ENCODE results near the gene A3GALT2. TPM values are rescaled to one million over a fixed set of nuclear protein-coding genes. Genes with fewer than 3 reads are reported as not detected.

A3GALT2 gene
- total RNA-seq, 1 donor from 2014 or later: 0.35 TPM

- DNase-seq (ENCODE audit: extremely low spot score, unreplicated experiment): no peak
- no peaks in the 10 kb centered on the region for H3K27me3 Mint-ChIP-seq (ENCODE audit: unreplicated experiment)
- H3K4me3 Mint-ChIP-seq (ENCODE audit: unreplicated experiment): no peak overlapping the region
- no peak for TF ChIP-seq CTCF (IDR thresholded peaks at IDR 0.05)
- no peaks in the 10 kb centered on the region for H3K36me3 Mint-ChIP-seq (ENCODE audit: unreplicated experiment)
- H3K27ac Mint-ChIP-seq (ENCODE audit: unreplicated experiment): no peak overlapping the region
- peaks cover 13% of the 10 kb centered on the region for H3K4me1 Mint-ChIP-seq (ENCODE audit: unreplicated experiment)
- H3K9me3 Mint-ChIP-seq (ENCODE audit: unreplicated experiment): no peaks in the 10 kb centered on the region
Measured at GRCh38 chr1:33307494-33307864, 13.4 kb downstream of the A3GALT2 start.

- H3K36me3 Mint-ChIP-seq (ENCODE audit: unreplicated experiment): no peaks in the 10 kb centered on the region
- no peaks in the 10 kb centered on the region for H3K9me3 Mint-ChIP-seq (ENCODE audit: unreplicated experiment)
- no peak for DNase-seq (ENCODE audit: extremely low spot score, unreplicated experiment)
- no peak overlapping the region for H3K27ac Mint-ChIP-seq (ENCODE audit: unreplicated experiment)
- H3K4me3 Mint-ChIP-seq (ENCODE audit: unreplicated experiment): no peak overlapping the region
- no peaks in the 10 kb centered on the region for H3K27me3 Mint-ChIP-seq (ENCODE audit: unreplicated experiment)
- H3K4me1 Mint-ChIP-seq (ENCODE audit: unreplicated experiment): peaks cover 13% of the 10 kb centered on the region
- no peak for TF ChIP-seq CTCF (IDR thresholded peaks at IDR 0.05)
Measured at GRCh38 chr1:33306653-33307493, 14.0 kb downstream of the A3GALT2 start.

GRCh38 chr1:33305816-33306652, 14.9 kb downstream of the A3GALT2 start:
- Mint-ChIP-seq H3K27ac (ENCODE audit: unreplicated experiment) (peak overlapping the region; percentile 2), H3K27me3 (ENCODE audit: unreplicated experiment) (no peaks in the 10 kb centered on the region), H3K4me3 (ENCODE audit: unreplicated experiment) (no peak overlapping the region), H3K36me3 (ENCODE audit: unreplicated experiment) (peaks cover 5% of the 10 kb centered on the region), H3K4me1 (ENCODE audit: unreplicated experiment) (peaks cover 13% of the 10 kb centered on the region), H3K9me3 (ENCODE audit: unreplicated experiment) (no peaks in the 10 kb centered on the region)
- no peak for DNase-seq (ENCODE audit: extremely low spot score, unreplicated experiment)
- no peak for TF ChIP-seq CTCF (IDR thresholded peaks at IDR 0.05)

- Mint-ChIP-seq H3K27ac (ENCODE audit: unreplicated experiment) (peak overlapping the region; percentile 34), H3K36me3 (ENCODE audit: unreplicated experiment) (peaks cover 9% of the 10 kb centered on the region), H3K4me3 (ENCODE audit: unreplicated experiment) (no peak overlapping the region), H3K9me3 (ENCODE audit: unreplicated experiment) (no peaks in the 10 kb centered on the region), H3K4me1 (ENCODE audit: unreplicated experiment) (peaks cover 22% of the 10 kb centered on the region), H3K27me3 (ENCODE audit: unreplicated experiment) (no peaks in the 10 kb centered on the region)
- no peak for DNase-seq (ENCODE audit: extremely low spot score, unreplicated experiment)
- TF ChIP-seq CTCF (IDR thresholded peaks at IDR 0.05): no peak
Measured at GRCh38 chr1:33305016-33305415, 15.9 kb downstream of the A3GALT2 start.

DNA sequence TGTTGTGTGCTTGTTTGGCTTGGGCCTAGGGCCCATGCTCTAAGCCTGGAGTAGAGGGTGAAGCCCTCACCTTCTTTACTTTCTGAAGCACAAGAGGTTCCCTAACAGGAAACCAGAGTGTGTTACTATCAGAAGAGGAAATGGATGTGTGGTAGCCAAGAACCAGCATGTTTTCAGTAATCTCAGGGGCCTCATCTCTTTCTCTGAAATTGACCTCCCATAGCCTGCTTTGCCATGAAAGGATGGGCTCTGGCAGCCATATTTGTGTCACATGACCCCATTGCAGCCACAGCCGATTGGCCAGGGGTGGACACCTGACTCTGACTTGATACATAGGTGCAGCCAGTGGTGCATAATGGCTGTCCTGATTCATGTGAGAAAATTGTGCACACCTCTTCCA, 18.6 kb downstream of the A3GALT2 start:
- no peak for TF ChIP-seq CTCF (IDR thresholded peaks at IDR 0.05)
- H3K4me3 Mint-ChIP-seq (ENCODE audit: unreplicated experiment): no peak overlapping the region
- DNase-seq (ENCODE audit: extremely low spot score, unreplicated experiment): no peak
- H3K27ac Mint-ChIP-seq (ENCODE audit: unreplicated experiment): no peak overlapping the region
- peaks cover 22% of the 10 kb centered on the region for H3K36me3 Mint-ChIP-seq (ENCODE audit: unreplicated experiment)
- H3K4me1 Mint-ChIP-seq (ENCODE audit: unreplicated experiment): peaks cover 27% of the 10 kb centered on the region
- H3K27me3 Mint-ChIP-seq (ENCODE audit: unreplicated experiment): no peaks in the 10 kb centered on the region
- H3K9me3 Mint-ChIP-seq (ENCODE audit: unreplicated experiment): no peaks in the 10 kb centered on the region

Data from osteocyte (in vitro differentiated cells).